HepG2 (cell line): ENCODE measurements around the gene TMOD2. TPM values are rescaled to one million over a fixed set of nuclear protein-coding genes. Genes with fewer than 3 reads are reported as not detected.

Source experiments
- ATAC-seq: fragments of 200-7000 bp; cut with Tn5 transposase; 3 replicates; pipeline ENCODE4 v1.9.1; 2020; ENCODE audit warnings: mild to moderate bottlenecking, moderate library complexity
- BruUV-seq: library from RNA; stranded (reverse); fragments of 400-500 nt; replicated peaks from 2 replicates; lab custom pipeline; 2021; lab: Mats Ljungman, UMichigan
- CTCF ChIA-PET: fragments of 300-600 bp; formaldehyde crosslinking; extraction: SDS; loops from one replicate; lab custom pipeline; 2021; ENCODE audit warnings: low total read pairs, inconsistent platforms, low intra/inter-chr PET ratio; lab: Yijun Ruan, JAX
- POLR2A ChIA-PET: fragments of 350-600 bp; sonication (Branson Sonifier 250); formaldehyde crosslinking; loops from one replicate; lab custom pipeline; 2020; ENCODE audit warnings: antibody characterized with exemption, inconsistent platforms; lab: Yijun Ruan, JAX
- DNase-seq: peaks from one replicate; pipeline ENCODE4 v3.0.0-alpha.2; 2015; ENCODE audit warnings: low spot score
- FAIRE-seq: peaks from 3 replicates; lab custom pipeline; 2011; peaks lifted over from hg19 to GRCh38; lab: Jason Lieb, UNC
- H2AFZ ChIP-seq: one replicate; pipeline ENCODE4 v1.6.1; 2011; ENCODE audit warnings: low read length, inconsistent platforms
- H3K27ac ChIP-seq: fragments of 300-600 bp; 3 replicates; pipeline ENCODE4 v1.8.0; 2011; ENCODE audit warnings: mixed run types, mild to moderate bottlenecking, mixed read lengths, low read length, inconsistent platforms; ENCODE audit not compliant: insufficient read depth; ENCODE audit errors: extremely low read length
- H3K27me3 ChIP-seq, 2 experiments: fragments of 200-600 bp in 1 of 2; 2 replicates in 1 of 2; 3 replicates in 1 of 2; pipeline versions ENCODE4 v1.6.0 to v1.8.0; 2011; ENCODE audit warnings: low read length in 2 of 2, mild to moderate bottlenecking in 2 of 2, moderate library complexity in 2 of 2, inconsistent platforms in 1 of 2; ENCODE audit not compliant: insufficient read depth in 2 of 2, control insufficient read depth in 1 of 2
- H3K36me3 ChIP-seq, 2 experiments: fragments of 200-600 bp in 1 of 2; replicated peaks in 1 of 2; 2 replicates in 1 of 2; 3 replicates in 1 of 2; pipeline versions ENCODE4 v1.5.1 to v1.8.0; 2011; ENCODE audit warnings: low read length in 2 of 2, inconsistent platforms in 1 of 2; ENCODE audit not compliant: insufficient read depth in 2 of 2, control insufficient read depth in 1 of 2
- H3K4me1 ChIP-seq: 2 replicates; pipeline ENCODE4 v1.5.1; 2012; ENCODE audit warnings: low read length, inconsistent platforms; ENCODE audit not compliant: insufficient read depth
- H3K4me2 ChIP-seq: 2 replicates; pipeline ENCODE4 v1.6.0; 2011; ENCODE audit warnings: low read depth, low read length, inconsistent platforms
- H3K4me3 ChIP-seq, 3 experiments: fragments of 200-600 bp in 1 of 3; sonication (generic), shearing (Covaris generic) in 1 of 3; replicated peaks in 1 of 3; 2 replicates each; pipeline ENCODE4 v1.5.1; 2011 to 2016; ENCODE audit warnings: low read length in 3 of 3, inconsistent platforms in 2 of 3, low read depth in 2 of 3, mild to moderate bottlenecking in 2 of 3, control low read depth in 1 of 3, mixed read lengths in 1 of 3; ENCODE audit not compliant: insufficient read depth in 1 of 3
- H3K79me2 ChIP-seq: one replicate; pipeline ENCODE4 v1.6.1; 2011; ENCODE audit warnings: low read length, inconsistent platforms; ENCODE audit not compliant: insufficient read depth
- H3K9ac ChIP-seq: 2 replicates; pipeline ENCODE4 v1.6.0; 2011; ENCODE audit warnings: mild to moderate bottlenecking, low read depth, low read length, inconsistent platforms; ENCODE audit not compliant: insufficient read depth
- H3K9me3 ChIP-seq: 2 replicates; pipeline ENCODE4 v1.5.1; 2012; ENCODE audit warnings: mild to moderate bottlenecking, low read length
- H4K20me1 ChIP-seq: 2 replicates; pipeline ENCODE4 v1.6.0; 2011; ENCODE audit warnings: inconsistent platforms, mild to moderate bottlenecking, low read length, moderate library complexity; ENCODE audit not compliant: insufficient read depth
- KLF11 ChIP-seq: IDR thresholded peaks from 2 replicates; pipeline ENCODE4 v1.6.1; 2016; ENCODE audit warnings: missing compliant biosample characterization
- NR2F1 ChIP-seq, 2 experiments: fragments of 450-650 bp in 1 of 2; formaldehyde crosslinking in 1 of 2; IDR thresholded peaks; 2 replicates each; pipeline versions ENCODE4 v1.5.0 to v1.6.1; 2016 to 2020; ENCODE audit warnings: mild to moderate bottlenecking in 1 of 2, missing compliant biosample characterization in 1 of 2, missing genetic modification reagents in 1 of 2, moderate library complexity in 1 of 2
- PHF8 ChIP-seq: sonication (generic); formaldehyde crosslinking; IDR thresholded peaks from 2 replicates; pipeline ENCODE4 v1.5.0; 2020; ENCODE audit warnings: missing genetic modification reagents
- SAP130 ChIP-seq: IDR thresholded peaks from 2 replicates; pipeline ENCODE4 v1.6.1; 2016; ENCODE audit warnings: low read depth
- ZKSCAN1 ChIP-seq: fragments of 150-350 bp; IDR thresholded peaks from 2 replicates; pipeline ENCODE4 v1.6.1; 2014; ENCODE audit warnings: low read length
- ZNF232 ChIP-seq: sonication (generic); formaldehyde crosslinking; IDR thresholded peaks from 2 replicates; pipeline ENCODE4 v1.4.0; 2020; ENCODE audit warnings: missing genetic modification reagents, borderline replicate concordance
- ZNF235 ChIP-seq: sonication (generic); formaldehyde crosslinking; IDR thresholded peaks from 2 replicates; pipeline ENCODE4 v1.8.1; 2023; ENCODE audit warnings: mild to moderate bottlenecking, missing genetic modification reagents, borderline replicate concordance
- ZNF24 ChIP-seq: fragments of 450-650 bp; IDR thresholded peaks from 2 replicates; pipeline ENCODE4 v1.6.1; 2017; ENCODE audit warnings: antibody characterized with exemption, mild to moderate bottlenecking
- ZNF343 ChIP-seq: sonication (generic); formaldehyde crosslinking; IDR thresholded peaks from 2 replicates; pipeline ENCODE4 v1.4.0; 2020; ENCODE audit warnings: mild to moderate bottlenecking, missing genetic modification reagents
- WGBS: methylation state at CpG from one replicate; pipeline ENCODE4 v1.1.6; 2017; ENCODE audit warnings: low lambda C conversion rate; 5-methylcytosine and 5-hydroxymethylcytosine counted together
- in situ Hi-C: cut with HindIII; loops from 2 replicates; pipeline ENCODE4 v1.10.0; 2017; ENCODE audit warnings: low pct_unique_long_range_greater_than_20kb; ENCODE audit not compliant: extremely low pct_ligation_motif_present
- intact Hi-C: fragments of 100-400 bp; cut with micrococcal nuclease; formaldehyde crosslinking; loops from one replicate; pipeline ENCODE4 v1.10.0; 2022; ENCODE audit not compliant: unreplicated experiment
- polyA plus RNA-seq, 8 experiments: library from polyadenylated mRNA; depleted of rRNA in 3 of 8; stranded (reverse) in 7 of 8; unstranded in 1 of 8; fragments of >200 nt; fragmentation: Illumina TruSeq in 4 of 8; extraction: Trizol in 4 of 8; gene quantifications; 2 replicates each; pipeline versions ENCODE4 v1.2.1 to v1.2.3, GENCODE V29; 2011 to 2016; ENCODE audit warnings: low read depth in 4 of 8, missing spikeins in 1 of 8, mixed read lengths in 1 of 8; ENCODE audit not compliant: insufficient read depth in 1 of 8
- total RNA-seq, 5 experiments: library from RNA; depleted of rRNA; stranded (reverse); fragments of >200 nt; fragmentation: Illumina TruSeq; extraction: Trizol; gene quantifications; 2 replicates each; pipeline ENCODE4 v1.2.3, GENCODE V29; 2016; ENCODE audit warnings: low read depth in 1 of 5
- TF ChIP-seq, protein P1 (sequence below): sonication (generic); formaldehyde crosslinking; IDR thresholded peaks from 2 replicates; pipeline ENCODE4 v1.4.0; 2020; ENCODE audit warnings: missing genetic modification reagents, borderline replicate concordance
- TF ChIP-seq, protein P2 (sequence below), 2 experiments: fragments of 450-650 bp in 1 of 2; sonication (generic) in 1 of 2; formaldehyde crosslinking in 1 of 2; IDR thresholded peaks; 2 replicates each; pipeline versions ENCODE4 v1.6.1 to v1.8.0; 2016 to 2022; ENCODE audit warnings: antibody characterized with exemption in 1 of 2, mild to moderate bottlenecking in 1 of 2, missing genetic modification reagents in 1 of 2

TMOD2 gene
- total and polyA plus RNA-seq, 2 of the 13 experiments (the other 11 are each of a cell fraction or from before 2014, with no cell fraction given) = 0.01 to 0.02 TPM

DNA sequence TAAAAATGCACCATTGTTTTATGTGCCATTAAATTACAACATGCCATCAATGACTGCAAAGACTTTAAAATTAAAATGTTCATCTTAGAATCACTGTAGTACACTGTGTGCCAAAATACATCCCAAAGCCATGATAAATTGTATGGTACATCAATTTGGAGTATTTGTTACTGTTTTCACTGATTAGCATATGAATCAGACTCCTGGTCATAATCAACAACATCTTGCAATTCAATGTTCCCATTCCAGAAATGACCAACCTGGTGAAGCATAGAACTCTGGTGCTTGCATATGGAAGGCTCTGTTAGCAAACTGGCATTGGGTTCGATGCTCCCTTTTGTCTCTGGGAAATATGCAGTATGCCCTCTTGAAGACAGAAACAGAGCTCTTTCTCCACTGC is 36.5 kb upstream of the TMOD2 start (continued):
- TF ChIP-seq, protein P1, sequence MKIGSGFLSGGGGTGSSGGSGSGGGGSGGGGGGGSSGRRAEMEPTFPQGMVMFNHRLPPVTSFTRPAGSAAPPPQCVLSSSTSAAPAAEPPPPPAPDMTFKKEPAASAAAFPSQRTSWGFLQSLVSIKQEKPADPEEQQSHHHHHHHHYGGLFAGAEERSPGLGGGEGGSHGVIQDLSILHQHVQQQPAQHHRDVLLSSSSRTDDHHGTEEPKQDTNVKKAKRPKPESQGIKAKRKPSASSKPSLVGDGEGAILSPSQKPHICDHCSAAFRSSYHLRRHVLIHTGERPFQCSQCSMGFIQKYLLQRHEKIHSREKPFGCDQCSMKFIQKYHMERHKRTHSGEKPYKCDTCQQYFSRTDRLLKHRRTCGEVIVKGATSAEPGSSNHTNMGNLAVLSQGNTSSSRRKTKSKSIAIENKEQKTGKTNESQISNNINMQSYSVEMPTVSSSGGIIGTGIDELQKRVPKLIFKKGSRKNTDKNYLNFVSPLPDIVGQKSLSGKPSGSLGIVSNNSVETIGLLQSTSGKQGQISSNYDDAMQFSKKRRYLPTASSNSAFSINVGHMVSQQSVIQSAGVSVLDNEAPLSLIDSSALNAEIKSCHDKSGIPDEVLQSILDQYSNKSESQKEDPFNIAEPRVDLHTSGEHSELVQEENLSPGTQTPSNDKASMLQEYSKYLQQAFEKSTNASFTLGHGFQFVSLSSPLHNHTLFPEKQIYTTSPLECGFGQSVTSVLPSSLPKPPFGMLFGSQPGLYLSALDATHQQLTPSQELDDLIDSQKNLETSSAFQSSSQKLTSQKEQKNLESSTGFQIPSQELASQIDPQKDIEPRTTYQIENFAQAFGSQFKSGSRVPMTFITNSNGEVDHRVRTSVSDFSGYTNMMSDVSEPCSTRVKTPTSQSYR (CRISPR knock-in tag) = no peak
- TF ChIP-seq, all 625 proteins: peak for 0

DNA sequence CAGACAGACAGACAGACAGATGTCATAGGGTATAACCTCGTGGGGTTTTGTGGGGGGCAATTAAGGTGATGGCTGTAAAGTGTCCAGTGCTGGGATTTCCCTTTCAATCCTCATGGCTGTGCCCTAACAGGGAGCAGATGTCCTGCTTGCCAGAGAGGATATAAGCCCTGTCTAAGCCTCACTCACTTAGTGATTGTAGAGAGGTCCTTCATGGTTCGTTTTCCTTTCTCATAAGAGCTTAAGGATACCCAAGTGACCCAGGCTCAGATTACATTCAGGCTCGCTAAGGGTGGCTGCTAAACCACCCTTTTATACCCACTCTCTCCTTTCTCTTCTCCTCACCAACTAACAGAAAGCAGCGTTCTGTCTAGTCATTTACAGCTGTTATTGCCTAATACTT is 33.2 kb upstream of the TMOD2 start:
- POLR2A ChIA-PET = no interaction called here
- Histone ChIP-seq H3K4me2 (no peak overlapping the region), H3K27ac (no peak overlapping the region), H3K4me1 (peaks cover 16% of the 10 kb centered on the region), H3K4me3 (no peak overlapping the region), H3K9me3 (no peaks in the 10 kb centered on the region), H3K27me3 (no peaks in the 10 kb centered on the region), H3K79me2 (no peaks in the 10 kb centered on the region), H4K20me1 (no peaks in the 10 kb centered on the region), H2AFZ (no peak overlapping the region), H3K36me3 (no peaks in the 10 kb centered on the region), H3K9ac (no peak overlapping the region)
- in situ Hi-C loops (no loop called here), intact Hi-C loops (no loop called here)
- FAIRE-seq = no peak
- CTCF ChIA-PET = no interaction called here
- peak; percentile 42; the same call in 1 of the 3 replicates for ATAC-seq
- BruUV-seq = no TSS peak
- 14% methylated on average over 4 of the region's 4 CpGs for WGBS
- no peak for DNase-seq
- TF ChIP-seq ZKSCAN1 (no peak), ZNF343 (CRISPR knock-in tag) (no peak), ZNF232 (CRISPR knock-in tag) (no peak), KLF11 (no peak), NR2F1 (CRISPR knock-in tag; IDR thresholded peaks at IDR 0.05) (no peak), SAP130 (CRISPR knock-in tag) (no peak), PHF8 (CRISPR knock-in tag) (no peak), ZNF235 (CRISPR knock-in tag) (no peak), ZNF24 (no peak)
- TF ChIP-seq, protein P2, sequence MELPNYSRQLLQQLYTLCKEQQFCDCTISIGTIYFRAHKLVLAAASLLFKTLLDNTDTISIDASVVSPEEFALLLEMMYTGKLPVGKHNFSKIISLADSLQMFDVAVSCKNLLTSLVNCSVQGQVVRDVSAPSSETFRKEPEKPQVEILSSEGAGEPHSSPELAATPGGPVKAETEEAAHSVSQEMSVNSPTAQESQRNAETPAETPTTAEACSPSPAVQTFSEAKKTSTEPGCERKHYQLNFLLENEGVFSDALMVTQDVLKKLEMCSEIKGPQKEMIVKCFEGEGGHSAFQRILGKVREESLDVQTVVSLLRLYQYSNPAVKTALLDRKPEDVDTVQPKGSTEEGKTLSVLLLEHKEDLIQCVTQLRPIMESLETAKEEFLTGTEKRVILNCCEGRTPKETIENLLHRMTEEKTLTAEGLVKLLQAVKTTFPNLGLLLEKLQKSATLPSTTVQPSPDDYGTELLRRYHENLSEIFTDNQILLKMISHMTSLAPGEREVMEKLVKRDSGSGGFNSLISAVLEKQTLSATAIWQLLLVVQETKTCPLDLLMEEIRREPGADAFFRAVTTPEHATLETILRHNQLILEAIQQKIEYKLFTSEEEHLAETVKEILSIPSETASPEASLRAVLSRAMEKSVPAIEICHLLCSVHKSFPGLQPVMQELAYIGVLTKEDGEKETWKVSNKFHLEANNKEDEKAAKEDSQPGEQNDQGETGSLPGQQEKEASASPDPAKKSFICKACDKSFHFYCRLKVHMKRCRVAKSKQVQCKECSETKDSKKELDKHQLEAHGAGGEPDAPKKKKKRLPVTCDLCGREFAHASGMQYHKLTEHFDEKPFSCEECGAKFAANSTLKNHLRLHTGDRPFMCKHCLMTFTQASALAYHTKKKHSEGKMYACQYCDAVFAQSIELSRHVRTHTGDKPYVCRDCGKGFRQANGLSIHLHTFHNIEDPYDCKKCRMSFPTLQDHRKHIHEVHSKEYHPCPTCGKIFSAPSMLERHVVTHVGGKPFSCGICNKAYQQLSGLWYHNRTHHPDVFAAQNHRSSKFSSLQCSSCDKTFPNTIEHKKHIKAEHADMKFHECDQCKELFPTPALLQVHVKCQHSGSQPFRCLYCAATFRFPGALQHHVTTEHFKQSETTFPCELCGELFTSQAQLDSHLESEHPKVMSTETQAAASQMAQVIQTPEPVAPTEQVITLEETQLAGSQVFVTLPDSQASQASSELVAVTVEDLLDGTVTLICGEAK (IDR thresholded peaks at IDR 0.05) = no peak
- TF ChIP-seq, protein P2 (CRISPR knock-in tag; IDR thresholded peaks at IDR 0.05) = no peak
